NCI-H187 treated with DMSO at 0.1 percent for 48 hours (cell line): ENCODE measurements around the gene TNFAIP1.
"Not testable (repeated sequence)": the region's sequence is repeated elsewhere in the genome, so short reads cannot be mapped to it uniquely, and the experiment has no call there.

ENCODE experiments used
- DNase-seq: peaks from one replicate; lab custom pipeline; 2025; lab: John Stamatoyannopoulos, UW

TNFAIP1 gene

DNA sequence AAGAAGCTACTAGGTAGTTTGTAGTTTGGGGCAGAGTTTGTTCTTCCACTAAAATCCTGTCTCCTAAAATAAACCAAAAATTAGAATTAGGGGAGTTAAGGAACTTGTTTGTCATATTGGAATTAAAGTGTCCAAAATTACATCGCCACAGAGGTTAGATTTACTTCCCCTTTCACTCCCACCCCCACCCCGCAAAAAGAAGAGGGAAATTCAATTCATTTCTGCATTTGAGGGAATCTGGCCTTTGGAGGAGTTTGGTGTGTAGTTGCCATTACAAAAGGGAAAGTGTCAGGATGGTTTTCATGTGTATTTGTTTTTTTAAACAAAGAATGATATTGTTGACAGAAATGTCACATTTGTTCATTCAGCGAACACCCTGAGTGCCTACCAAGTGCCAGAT is 10.8 kb upstream of the TNFAIP1 start:
- no peak for DNase-seq

DNA sequence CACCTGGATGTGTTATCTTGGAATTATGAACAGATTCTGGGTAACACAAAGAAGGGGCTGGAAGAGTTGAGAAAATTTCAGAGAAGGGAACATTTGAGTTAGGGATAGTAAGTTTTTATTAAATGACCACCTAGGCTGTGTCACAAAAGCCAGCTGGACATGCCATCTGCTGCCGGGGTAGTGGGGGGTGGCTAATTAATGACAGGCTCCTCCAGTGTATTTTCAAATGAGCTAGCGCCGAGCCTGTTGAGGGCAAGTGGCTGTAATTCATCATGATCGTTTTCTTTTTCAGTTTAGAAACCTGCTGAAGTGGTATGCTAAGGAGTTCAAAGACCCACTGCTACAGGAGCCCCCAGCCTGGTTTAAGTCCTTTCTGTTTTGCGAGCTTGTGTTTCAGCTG is 10.3 kb upstream of the TNFAIP1 start:
- DNase-seq = no peak

DNA sequence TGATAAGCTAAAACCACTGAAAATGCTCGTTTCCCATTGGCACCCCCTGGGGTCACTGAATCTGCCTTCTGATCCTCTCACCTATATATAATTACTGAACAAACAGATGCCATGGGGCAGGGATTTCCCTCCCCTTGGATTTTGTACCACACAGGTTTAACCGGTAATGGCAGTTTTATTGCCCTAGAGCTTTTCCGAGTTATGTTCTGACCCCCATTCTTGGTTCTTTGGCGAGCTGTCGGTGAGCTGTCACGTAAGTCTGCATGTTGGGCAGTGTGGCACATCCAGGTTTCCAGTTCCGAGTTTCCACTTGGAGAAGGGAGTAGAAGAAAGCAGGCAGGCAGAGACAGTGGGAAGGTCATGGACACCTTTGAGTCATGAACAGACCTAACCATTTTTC is 9.4 kb upstream of the TNFAIP1 start:
- no peak for DNase-seq

DNA sequence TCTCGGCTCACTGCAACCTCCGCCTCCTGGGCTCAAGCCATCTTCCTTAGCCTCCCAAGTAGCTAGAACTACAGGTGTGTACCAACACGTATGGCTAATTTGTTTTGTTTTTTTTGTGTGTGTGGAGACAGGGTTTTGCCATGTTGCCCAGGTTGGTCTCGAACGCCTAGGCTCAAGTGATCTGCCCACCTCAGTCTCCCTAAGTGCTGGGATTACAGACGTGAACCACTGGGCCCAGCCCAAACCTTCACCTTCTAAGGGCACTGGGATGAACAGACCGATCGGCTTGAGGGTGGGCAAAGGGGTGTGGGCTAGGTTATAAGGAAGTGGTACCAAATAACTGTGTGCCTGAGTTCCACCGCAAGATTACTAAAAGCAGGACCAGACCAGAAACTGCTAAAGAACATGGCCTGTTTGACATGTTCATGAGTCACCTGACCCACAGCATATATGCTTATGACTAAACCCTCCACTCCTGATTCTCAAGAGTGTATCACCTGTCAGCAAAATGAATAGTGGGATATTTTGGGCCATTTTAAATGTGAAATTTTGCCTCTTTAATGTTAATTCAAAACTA is 8.4 kb upstream of the TNFAIP1 start:
- DNase-seq = no peak

DNA sequence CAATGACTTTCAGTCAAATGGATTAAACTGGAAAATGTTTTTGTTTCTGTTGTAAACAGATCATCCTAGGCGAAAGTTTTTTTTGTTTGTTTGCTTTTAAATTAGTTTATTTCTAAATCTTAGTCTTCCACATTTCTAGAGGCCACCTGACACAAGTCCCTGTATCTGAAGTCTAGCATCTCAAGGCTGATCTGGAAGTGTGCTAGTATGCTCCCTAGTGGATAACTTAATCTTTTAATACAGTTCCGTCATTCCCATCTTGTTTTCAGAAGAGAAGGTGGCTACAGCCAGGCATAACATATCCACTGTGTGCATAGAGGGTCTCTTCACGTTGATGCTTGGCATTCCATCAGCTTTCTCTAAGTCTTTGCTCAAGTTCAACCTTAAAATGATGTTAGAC is 7.9 kb upstream of the TNFAIP1 start:
- DNase-seq = no peak

DNA sequence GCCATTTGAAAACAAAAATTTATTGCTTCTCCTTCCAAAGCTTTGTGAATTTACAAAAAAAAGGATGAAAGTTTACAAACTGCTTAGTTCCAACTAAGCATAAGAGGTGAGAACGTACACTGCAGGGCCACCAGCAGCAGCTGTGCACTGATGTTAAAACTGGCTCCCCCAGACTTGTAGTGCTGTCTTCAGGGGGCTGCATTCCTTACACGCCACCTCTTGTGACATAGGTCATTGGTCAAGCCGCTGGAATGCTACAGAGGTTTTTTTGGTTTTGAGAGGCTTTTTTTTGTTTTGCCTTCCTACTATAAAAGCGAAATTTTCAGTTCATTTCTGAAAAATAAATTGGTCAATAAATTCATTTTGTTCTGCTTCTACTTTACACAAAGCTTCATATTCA is 7.2 kb upstream of the TNFAIP1 start:
- no peak for DNase-seq

DNA sequence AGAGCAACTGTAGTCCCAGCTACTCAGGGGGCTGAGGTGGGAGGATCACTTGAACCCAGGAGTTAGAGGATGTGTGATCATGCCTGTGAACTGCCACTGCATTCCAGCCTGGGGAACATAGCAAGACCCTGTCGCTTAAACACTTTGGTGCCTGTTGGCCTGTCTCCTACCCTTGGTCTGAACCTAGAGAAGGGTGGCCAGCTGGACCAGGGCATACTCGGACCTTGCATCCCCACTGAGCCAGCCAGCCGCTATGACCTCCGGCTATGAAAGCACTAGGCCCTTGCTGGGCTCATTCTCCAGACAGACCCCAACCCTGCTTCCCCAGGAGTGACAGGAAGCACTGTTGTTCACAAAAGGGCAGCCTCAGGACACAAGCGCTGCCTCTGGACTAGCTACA is 4.9 kb upstream of the TNFAIP1 start:
- DNase-seq = no peak

DNA sequence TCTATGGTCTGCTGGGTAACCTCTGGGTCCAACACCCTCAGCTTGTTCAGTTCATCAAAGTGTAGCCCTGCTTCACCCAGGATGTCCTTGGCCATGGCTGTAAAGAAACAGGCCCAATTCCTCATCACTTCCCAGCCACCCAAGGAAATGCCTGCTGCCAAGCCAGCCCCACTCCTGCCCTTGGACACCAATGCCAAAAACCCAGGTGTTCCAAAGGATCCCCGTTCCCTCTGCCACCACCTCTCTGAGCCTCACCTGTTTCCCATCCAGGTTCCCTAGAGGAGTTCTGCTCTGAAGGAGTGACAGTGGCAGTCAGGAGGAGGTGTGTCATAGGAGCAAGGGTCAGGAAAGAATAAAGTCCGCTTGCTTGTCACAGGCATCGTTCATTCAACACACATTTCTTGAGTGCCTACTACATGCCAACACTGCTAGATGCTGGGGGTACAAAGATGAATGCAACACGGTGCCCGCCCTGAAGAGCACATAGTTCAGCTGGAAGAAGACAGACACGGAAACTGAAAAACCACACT is 3.6 kb upstream of the TNFAIP1 start:
- no peak for DNase-seq

DNA sequence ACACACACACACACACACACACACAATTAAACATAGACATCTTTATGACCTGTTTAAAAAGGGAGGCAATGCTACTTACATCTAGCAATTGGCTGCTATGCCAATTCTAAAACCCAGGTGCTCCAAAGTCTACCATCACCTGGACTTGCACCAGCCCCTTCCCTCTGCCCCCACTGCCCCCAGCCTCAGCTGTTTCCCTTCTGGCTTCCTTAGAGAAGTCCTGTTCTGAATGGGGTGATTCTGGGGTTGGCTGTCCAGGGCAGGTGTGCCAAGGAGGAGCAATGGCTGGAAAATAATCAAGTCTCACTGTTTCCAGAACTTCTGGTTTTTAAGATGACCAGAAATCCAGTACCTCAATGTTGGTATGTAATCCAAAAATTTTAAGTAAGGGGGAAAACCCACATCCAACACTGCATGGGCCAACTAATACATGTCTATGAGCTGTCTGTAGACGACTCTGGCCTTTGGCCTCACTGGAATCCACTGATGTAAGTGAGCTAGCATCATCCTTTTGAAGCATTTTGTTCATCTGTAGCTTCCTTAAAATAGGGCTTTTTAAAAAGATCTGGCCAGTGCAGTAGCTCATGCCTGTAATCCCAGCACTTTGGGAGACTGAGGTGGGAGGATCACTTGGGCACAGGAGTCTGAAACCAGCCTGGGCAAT is 2.3 kb upstream of the TNFAIP1 start:
- no peak for DNase-seq

DNA sequence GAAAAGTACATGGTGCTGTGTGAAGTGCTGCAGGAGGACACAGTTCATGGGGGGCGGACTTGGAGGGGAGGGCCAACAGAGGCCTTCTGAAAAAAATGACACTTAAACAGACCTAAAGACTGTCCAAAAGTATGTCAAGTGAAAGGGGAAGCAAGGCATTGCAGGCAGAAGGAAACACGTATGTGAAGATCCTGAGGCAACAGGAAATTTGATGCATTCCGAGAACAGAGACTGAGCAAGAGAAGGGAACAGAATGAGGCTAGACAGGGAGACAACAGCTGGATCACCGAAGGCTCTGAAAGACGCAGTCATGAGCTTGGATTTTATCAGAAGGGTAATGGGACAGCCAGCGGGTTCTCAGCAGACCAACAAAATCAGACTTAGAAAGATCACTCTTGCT is 1.4 kb upstream of the TNFAIP1 start:
- no peak for DNase-seq

DNA sequence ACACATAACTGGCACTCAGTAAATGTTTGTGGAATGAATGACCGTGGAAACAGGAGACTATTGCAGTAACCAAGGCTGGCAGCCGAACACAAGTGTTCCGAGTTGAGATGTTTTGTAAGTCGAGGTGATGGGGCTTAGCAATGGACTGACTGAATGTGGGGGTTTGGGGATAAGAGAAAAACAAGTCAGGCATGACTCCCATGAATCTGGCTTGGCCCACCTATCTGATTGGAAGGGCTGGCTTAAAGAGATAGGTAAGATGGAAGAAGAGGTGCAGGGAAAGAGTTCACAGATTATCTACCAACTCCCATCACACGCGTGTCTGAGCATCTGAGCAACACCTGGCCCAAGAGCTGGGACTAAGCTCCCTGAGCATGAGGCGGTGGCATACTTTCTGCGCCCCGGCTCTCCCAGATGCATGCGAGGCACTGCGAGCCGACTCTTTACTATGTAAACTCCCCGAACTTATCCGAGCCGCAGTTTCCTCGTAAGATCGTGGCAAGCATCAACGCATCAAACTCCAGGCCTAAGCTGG is 828 bp upstream of the TNFAIP1 start:
- no peak for DNase-seq

DNA sequence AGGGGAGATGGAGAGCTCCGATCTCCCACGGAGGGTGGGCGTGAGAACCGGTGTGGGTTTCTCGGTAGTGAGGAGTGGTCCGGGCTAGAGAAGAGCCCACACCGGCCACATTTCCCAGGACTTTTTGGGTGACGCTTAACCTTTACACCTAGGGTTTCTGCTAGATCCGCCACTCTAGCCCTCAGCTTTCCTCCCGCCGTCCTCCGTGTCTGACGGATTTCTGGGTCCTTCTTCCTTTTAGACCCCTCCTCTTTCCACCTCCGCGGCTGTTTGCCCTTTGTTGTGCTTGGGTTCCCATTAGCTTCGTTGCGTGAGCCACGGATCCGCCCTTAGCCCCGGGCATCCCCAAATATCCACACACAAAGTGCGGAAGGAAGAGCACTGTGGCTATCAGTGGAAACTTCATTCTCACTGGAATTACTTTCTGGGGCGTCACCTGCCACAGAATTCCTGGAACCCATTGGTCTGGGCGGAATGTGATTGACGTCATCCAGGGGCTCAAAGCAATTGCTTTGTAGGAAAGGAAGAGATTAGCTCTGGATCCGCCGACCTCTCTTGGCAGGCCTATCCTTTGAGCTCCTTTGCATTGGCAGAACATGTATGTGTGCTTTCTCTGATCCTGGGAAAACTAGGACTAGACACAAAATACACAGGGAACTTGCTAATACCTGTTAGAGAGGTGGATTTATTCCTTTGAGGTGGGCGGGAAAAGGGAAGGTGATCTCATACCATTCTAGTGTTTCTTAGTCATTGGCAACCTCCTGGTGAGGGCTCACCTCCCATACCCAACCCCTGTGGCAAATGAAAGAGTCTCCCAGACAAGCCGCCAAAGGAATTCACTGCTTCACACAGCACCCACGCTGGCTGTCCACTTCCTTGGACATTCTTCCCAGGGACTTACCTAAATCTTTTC is 654 bp downstream of the TNFAIP1 start:
- no peak for DNase-seq

DNA sequence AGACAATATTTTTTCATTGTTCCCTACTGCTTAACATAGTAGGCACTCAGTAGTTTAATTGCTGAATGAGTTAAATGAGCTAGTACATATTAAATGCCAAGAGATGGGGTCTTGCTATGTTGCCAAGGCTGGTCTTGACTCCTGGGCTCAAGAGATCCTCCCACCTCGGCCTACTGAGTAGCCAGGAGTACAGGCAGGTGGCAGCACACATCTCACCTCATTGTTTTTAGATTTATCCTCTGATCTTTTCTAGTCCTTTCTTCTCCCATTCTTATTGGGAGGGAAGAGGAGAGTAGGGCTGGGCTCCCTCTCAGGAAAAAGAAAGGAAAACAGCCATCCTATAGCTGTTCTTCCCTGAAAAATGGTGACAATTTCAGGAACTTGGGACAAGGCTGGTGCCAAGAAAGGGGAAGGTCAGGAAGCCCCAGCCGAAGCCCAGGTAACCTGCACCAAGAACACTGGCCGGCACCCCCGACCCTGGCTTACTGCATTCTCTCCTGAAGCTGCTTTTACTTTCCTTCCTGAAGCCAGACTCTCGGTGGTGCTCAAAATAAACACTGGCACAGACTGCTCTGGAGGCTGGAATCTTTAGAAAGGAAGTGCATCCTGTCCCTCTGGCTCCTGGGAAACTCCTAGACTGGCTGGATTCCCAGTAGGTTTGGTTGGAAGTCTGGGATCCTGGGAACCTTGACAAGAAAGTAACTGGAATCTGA is 2.7 kb downstream of the TNFAIP1 start:
- DNase-seq = no peak

DNA sequence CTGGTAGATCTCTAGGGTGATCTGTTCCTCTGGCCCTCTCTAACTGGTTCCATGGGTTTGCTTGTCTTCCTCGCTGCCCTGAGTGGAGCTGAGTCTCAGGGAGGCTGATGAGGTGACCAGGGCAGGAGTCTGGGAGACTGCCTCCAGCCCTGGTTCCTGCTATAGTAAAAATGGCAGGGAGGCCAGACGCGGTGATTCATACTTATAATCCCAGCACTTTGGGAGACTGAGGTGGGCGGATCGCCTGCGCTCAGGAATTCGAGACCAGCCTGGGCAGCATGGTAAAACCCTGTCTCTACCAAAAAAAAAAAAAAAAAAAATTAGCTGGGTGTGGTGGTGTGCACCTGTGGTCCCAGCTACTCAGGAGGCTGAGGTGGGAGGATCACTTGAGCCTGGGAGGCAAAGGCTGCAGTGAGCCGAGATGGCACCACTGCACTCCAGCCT is 3.2 kb downstream of the TNFAIP1 start:
- DNase-seq = not testable (repeated sequence)

DNA sequence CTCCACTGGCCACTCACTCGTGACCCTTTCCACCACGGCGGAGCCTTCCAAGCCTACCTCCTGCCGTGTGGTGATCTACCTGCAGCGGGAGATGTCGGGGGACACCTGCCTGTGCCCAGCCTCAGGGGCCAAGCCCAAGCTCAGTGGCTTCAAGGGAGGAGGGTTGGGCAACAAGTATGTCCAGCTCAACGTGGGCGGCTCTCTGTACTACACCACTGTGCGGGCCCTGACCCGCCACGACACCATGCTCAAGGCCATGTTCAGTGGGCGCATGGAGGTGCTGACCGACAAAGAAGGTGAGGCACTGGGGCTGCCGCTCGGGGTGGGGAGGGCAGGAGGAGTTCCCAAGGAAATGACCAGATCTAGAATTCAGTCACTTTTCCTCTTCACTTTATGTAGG is 3.9 kb downstream of the TNFAIP1 start:
- no peak for DNase-seq

DNA sequence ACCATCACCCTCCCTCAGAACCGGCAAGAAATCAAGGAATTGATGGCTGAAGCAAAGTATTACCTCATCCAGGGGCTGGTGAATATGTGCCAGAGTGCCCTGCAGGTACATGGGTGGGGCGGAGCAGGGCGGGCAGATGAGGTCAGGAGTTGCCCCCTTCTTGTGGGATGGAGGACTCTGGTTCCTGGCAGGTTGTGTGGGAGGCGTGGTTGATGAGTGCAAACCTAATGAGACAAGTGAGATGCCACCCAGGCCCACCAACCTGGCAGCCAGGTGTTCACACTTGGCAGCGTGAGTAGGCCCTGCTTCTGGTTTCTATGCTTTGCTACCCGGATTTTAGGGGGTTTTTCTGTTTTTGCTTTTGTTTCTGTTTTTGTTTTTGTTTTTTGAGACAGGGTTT is 4.8 kb downstream of the TNFAIP1 start:
- DNase-seq = no peak

DNA sequence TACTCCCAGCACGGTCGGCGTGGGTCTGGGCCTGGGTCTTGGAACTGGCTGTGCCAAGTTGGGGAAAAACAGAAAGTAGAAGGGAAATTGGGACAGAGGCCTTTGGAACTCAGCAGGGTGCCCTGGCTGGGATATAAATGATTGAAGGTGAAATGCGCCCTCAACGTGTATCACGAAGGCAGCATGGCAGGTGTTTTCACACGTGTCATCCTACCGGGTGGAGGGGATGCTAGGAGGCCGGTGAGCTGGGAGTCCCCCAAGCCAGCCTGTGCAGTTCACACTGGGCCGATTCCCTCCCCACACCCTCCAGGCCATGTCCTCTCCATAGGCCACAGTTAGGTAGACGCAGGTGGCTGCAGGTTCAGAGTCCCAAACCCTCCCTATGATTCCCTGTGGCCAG is 6.0 kb downstream of the TNFAIP1 start:
- no peak for DNase-seq

DNA sequence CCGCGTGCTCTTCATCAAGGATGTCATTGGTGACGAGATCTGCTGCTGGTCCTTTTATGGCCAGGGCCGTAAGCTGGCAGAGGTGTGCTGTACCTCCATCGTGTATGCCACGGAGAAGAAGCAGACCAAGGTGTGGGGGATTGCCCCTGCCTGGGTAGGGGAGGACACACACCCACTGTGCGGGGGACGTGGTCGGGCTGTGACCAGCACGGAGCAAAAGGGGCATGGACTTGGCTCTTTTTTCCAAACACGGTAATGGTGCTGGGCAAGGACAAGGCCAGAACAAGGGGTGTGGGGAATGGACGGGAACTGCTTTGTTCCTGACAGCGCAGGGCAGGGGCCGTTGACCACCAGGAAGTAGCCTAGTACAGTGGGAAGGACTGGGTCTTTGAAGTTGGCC is 6.8 kb downstream of the TNFAIP1 start:
- DNase-seq = no peak

DNA sequence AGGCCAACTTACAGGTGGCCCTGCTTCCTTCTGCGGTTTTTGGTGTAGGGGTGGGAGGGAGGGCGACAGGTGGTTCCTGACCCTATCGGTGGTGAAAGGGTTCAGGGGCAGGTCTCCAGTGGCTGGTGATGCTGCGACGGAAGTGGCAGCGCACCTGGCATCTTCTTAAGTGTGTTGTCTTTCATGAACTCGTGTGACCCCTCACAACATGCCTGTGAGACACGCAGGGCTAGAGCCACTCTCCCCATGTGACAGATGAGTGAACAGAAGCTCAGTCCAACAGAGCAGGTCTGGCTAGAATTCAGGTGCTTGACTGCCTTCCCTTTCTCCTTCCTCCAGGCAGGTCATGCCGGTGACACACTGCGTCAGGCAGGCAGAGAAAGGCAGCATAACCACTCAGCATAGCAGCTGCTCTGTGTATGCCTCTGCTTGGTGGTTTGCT is 8.0 kb downstream of the TNFAIP1 start:
- DNase-seq = no peak

DNA sequence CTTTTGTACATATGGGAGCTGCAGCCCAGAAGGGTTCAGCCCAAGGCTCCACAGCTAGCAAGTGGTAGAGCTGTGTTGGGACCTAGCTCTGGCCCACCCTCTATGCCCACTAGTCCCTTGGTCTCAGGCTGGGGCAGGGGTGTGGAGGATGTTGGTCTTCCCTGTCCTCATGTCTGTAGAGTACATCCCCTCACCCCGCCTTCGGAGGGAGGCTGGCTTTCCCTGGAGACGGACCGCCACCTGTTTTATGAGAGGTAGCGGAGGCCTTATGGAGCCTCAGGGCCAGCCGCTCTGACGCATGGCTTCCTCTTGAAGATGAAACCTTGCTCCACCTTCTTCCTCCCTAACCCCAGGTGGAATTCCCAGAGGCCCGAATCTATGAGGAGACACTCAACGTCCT is 8.4 kb downstream of the TNFAIP1 start:
- DNase-seq = no peak

DNA sequence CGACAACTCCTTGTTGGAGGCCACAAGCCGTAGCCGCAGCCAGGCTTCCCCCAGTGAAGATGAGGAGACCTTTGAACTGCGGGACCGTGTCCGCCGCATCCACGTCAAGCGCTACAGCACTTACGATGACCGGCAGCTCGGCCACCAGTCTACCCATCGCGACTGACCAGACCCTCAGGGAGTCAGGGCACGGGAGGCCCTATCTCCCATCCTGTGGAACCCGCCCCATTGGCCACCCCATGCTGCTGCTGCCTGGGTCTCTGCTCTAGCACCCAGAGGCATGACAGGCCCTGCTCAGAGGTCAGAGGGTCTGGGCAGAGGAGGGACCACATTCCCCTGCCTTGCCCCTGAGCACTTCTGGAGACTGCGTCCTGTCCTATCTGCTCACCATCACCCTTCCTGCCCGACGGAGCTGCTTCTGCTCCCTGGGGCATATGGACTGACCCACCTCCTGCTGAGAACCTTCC is 8.9 kb downstream of the TNFAIP1 start:
- DNase-seq = no peak
